HG02571 (cell line): ENCODE results near the gene C1orf198.

Experiments used
- ATAC-seq: cut with Tn5 transposase; IDR thresholded peaks from one replicate; pipeline ENCODE4 v1.9.1; 2021; ENCODE audit warnings: mild to moderate bottlenecking, moderate library complexity; ENCODE audit not compliant: unreplicated experiment

The C1orf198 gene

GRCh38 chr1:230892018-230892491, 23.7 kb upstream of the C1orf198 start:
- no peak for ATAC-seq

GRCh38 chr1:230891413-230891812, 23.1 kb upstream of the C1orf198 start:
- no peak for ATAC-seq

GRCh38 chr1:230884646-230885045, 16.3 kb upstream of the C1orf198 start:
- no peak for ATAC-seq

- no peak for ATAC-seq
Measured at GRCh38 chr1:230883967-230884366, 15.6 kb upstream of the C1orf198 start.

- no peak for ATAC-seq
Measured at GRCh38 chr1:230879778-230880177, 11.5 kb upstream of the C1orf198 start.

GRCh38 chr1:230878591-230878990, 10.3 kb upstream of the C1orf198 start:
- ATAC-seq, result no peak

GRCh38 chr1:230877924-230878590, 9.7 kb upstream of the C1orf198 start:
- no peak for ATAC-seq

GRCh38 chr1:230877146-230877923, 9.0 kb upstream of the C1orf198 start:
- no peak for ATAC-seq

GRCh38 chr1:230876660-230877059, 8.3 kb upstream of the C1orf198 start:
- ATAC-seq, result no peak

- no peak for ATAC-seq
Measured at GRCh38 chr1:230875370-230875769, 7.0 kb upstream of the C1orf198 start.

- no peak for ATAC-seq
Measured at GRCh38 chr1:230870916-230871315, 2.6 kb upstream of the C1orf198 start.

GRCh38 chr1:230869500-230869899, 1.2 kb upstream of the C1orf198 start:
- ATAC-seq, result no peak

GRCh38 chr1:230868736-230869385, 540 bp upstream of the C1orf198 start:
- peak; percentile 49 for ATAC-seq

- no peak for ATAC-seq
Measured at GRCh38 chr1:230867101-230867902, 1.0 kb downstream of the C1orf198 start.

GRCh38 chr1:230866171-230867070, 1.9 kb downstream of the C1orf198 start:
- no peak for ATAC-seq

GRCh38 chr1:230865062-230865817, 3.1 kb downstream of the C1orf198 start:
- ATAC-seq, result no peak

- no peak for ATAC-seq
Measured at GRCh38 chr1:230864441-230864840, 3.9 kb downstream of the C1orf198 start.

GRCh38 chr1:230863449-230863848, 4.9 kb downstream of the C1orf198 start:
- ATAC-seq, result no peak

- ATAC-seq, result no peak
Measured at GRCh38 chr1:230861970-230862595, 6.2 kb downstream of the C1orf198 start.
